ENCODE data around the gene SNX32.
A peak's percentile ranks its signal among the peaks of the same experiment; 100 is the strongest.

Gene SNX32

GRCh38 chr11:65817835-65818680, 15.7 kb upstream of the SNX32 start (continued):
- TF ChIP-seq YY1 (tag by site-specific recombination; IDR thresholded peaks at IDR 0.05), result no peak
- no peak for TF ChIP-seq ZNF146 (tag by site-specific recombination; IDR thresholded peaks at IDR 0.05)
- TF ChIP-seq ZNF701 (tag by site-specific recombination; IDR thresholded peaks at IDR 0.05), result no peak
- no peak for TF ChIP-seq ZNF510 (tag by site-specific recombination; IDR thresholded peaks at IDR 0.05; ENCODE audit: insufficient replicate concordance)
- TF ChIP-seq INSM2 (tag by site-specific recombination; IDR thresholded peaks at IDR 0.05), result no peak
- TF ChIP-seq OSR2 (tag by site-specific recombination; IDR thresholded peaks at IDR 0.05), result no peak
- TF ChIP-seq, protein P1, sequence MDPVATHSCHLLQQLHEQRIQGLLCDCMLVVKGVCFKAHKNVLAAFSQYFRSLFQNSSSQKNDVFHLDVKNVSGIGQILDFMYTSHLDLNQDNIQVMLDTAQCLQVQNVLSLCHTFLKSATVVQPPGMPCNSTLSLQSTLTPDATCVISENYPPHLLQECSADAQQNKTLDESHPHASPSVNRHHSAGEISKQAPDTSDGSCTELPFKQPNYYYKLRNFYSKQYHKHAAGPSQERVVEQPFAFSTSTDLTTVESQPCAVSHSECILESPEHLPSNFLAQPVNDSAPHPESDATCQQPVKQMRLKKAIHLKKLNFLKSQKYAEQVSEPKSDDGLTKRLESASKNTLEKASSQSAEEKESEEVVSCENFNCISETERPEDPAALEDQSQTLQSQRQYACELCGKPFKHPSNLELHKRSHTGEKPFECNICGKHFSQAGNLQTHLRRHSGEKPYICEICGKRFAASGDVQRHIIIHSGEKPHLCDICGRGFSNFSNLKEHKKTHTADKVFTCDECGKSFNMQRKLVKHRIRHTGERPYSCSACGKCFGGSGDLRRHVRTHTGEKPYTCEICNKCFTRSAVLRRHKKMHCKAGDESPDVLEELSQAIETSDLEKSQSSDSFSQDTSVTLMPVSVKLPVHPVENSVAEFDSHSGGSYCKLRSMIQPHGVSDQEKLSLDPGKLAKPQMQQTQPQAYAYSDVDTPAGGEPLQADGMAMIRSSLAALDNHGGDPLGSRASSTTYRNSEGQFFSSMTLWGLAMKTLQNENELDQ (tag by site-specific recombination; IDR thresholded peaks at IDR 0.05; ENCODE audit: low read depth), result no peak
- no peak for TF ChIP-seq YY2 (tag by site-specific recombination; IDR thresholded peaks at IDR 0.05)
- no peak for TF ChIP-seq ZNF501 (tag by site-specific recombination; IDR thresholded peaks at IDR 0.05)
- TF ChIP-seq ZNF292 (tag by site-specific recombination; IDR thresholded peaks at IDR 0.05; ENCODE audit: borderline replicate concordance, low read depth), result no peak
- TF ChIP-seq, protein P2, sequence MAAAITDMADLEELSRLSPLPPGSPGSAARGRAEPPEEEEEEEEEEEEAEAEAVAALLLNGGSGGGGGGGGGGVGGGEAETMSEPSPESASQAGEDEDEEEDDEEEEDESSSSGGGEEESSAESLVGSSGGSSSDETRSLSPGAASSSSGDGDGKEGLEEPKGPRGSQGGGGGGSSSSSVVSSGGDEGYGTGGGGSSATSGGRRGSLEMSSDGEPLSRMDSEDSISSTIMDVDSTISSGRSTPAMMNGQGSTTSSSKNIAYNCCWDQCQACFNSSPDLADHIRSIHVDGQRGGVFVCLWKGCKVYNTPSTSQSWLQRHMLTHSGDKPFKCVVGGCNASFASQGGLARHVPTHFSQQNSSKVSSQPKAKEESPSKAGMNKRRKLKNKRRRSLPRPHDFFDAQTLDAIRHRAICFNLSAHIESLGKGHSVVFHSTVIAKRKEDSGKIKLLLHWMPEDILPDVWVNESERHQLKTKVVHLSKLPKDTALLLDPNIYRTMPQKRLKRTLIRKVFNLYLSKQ (tag by site-specific recombination; IDR thresholded peaks at IDR 0.05; ENCODE audit: borderline replicate concordance), result no peak
- no peak for TF ChIP-seq ZNF416 (tag by site-specific recombination; IDR thresholded peaks at IDR 0.05)
- no peak for TF ChIP-seq ZNF645 (tag by site-specific recombination; IDR thresholded peaks at IDR 0.05)
- TF ChIP-seq ZNF664 (tag by site-specific recombination; IDR thresholded peaks at IDR 0.05), result no peak
- no peak for TF ChIP-seq ZNF114 (tag by site-specific recombination; IDR thresholded peaks at IDR 0.05)
- peak; percentile 63 for TF ChIP-seq ZBTB26 (tag by site-specific recombination; optimal IDR thresholded peaks at IDR 0.05)
- TF ChIP-seq ZNF311 (tag by site-specific recombination; IDR thresholded peaks at IDR 0.05; ENCODE audit: borderline replicate concordance), result no peak
- no peak for TF ChIP-seq ZNF221 (tag by site-specific recombination; IDR thresholded peaks at IDR 0.05; ENCODE audit: borderline replicate concordance)
- TF ChIP-seq ZNF747 (tag by site-specific recombination; IDR thresholded peaks at IDR 0.05), result no peak
- no peak for TF ChIP-seq ZNF174 (tag by site-specific recombination; IDR thresholded peaks at IDR 0.05)
- no peak for TF ChIP-seq ZNF169 (tag by site-specific recombination; IDR thresholded peaks at IDR 0.05)
- TF ChIP-seq WT1 (tag by site-specific recombination; IDR thresholded peaks at IDR 0.05), result no peak
- TF ChIP-seq ZNF133 (tag by site-specific recombination; IDR thresholded peaks at IDR 0.05), result no peak
- TF ChIP-seq, protein P3, sequence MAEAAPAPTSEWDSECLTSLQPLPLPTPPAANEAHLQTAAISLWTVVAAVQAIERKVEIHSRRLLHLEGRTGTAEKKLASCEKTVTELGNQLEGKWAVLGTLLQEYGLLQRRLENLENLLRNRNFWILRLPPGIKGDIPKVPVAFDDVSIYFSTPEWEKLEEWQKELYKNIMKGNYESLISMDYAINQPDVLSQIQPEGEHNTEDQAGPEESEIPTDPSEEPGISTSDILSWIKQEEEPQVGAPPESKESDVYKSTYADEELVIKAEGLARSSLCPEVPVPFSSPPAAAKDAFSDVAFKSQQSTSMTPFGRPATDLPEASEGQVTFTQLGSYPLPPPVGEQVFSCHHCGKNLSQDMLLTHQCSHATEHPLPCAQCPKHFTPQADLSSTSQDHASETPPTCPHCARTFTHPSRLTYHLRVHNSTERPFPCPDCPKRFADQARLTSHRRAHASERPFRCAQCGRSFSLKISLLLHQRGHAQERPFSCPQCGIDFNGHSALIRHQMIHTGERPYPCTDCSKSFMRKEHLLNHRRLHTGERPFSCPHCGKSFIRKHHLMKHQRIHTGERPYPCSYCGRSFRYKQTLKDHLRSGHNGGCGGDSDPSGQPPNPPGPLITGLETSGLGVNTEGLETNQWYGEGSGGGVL (tag by site-specific recombination; IDR thresholded peaks at IDR 0.05), result no peak
- peak; percentile 73 for TF ChIP-seq ZBTB8A (tag by site-specific recombination; IDR thresholded peaks at IDR 0.05)
- TF ChIP-seq ZNF623 (tag by site-specific recombination; IDR thresholded peaks at IDR 0.05), result no peak
- TF ChIP-seq ZNF202 (tag by site-specific recombination; IDR thresholded peaks at IDR 0.05; ENCODE audit: borderline replicate concordance), result no peak
- no peak for TF ChIP-seq ZBTB17 (tag by site-specific recombination; IDR thresholded peaks at IDR 0.05)
- TF ChIP-seq ZNF274 (IDR thresholded peaks at IDR 0.05; ENCODE audit: low read length), result no peak
- TF ChIP-seq ZNF274 (tag by site-specific recombination; IDR thresholded peaks at IDR 0.05; ENCODE audit: borderline replicate concordance), result no peak
- no peak for TF ChIP-seq ZNF677 (tag by site-specific recombination; IDR thresholded peaks at IDR 0.05)

Measured in HEK293 (cell line).